HG03045 (cell line): ENCODE results near the gene TNXB.
A peak's percentile ranks its signal among the peaks of the same experiment; 100 is the strongest.
"Not testable (repeated sequence)": the region's sequence is repeated elsewhere in the genome, so short reads cannot be mapped to it uniquely, and the experiment has no call there.

Experiments
- ATAC-seq: cut with Tn5 transposase; IDR thresholded peaks from one replicate; pipeline ENCODE4 v1.9.1; 2021; ENCODE audit warnings: mild to moderate bottlenecking, moderate library complexity; ENCODE audit not compliant: unreplicated experiment

Gene TNXB

GRCh38 chr6:32109114-32109764 lies at the start of gene TNXB:
TSS of gene TNXB (minus strand) at chr6:32109338. CDS start at chr6:32098198, 11,140 bp downstream.
- ATAC-seq, result no peak

GRCh38 chr6:32158052-32158451 lies 48.9 kb upstream of the TNXB start:
- no peak for ATAC-seq

- no peak for ATAC-seq
Observed at GRCh38 chr6:32156891-32157290, 47.8 kb upstream of the TNXB start.

GRCh38 chr6:32154514-32155161 lies 45.5 kb upstream of the TNXB start:
- peak; percentile 63 for ATAC-seq

- peak; percentile 19 for ATAC-seq
Observed at GRCh38 chr6:32153564-32154513, 44.7 kb upstream of the TNXB start, which contains the start of gene PPT2. TSS of gene PPT2 (plus strand) at chr6:32154141. CDS start at chr6:32154595, 454 bp downstream.

- no peak for ATAC-seq
Observed at GRCh38 chr6:32152769-32153563, 43.8 kb upstream of the TNXB start.

- ATAC-seq, result no peak
Observed at GRCh38 chr6:32151863-32152768, 43.0 kb upstream of the TNXB start, which contains the start of gene PRRT1. TSS of gene PRRT1 (minus strand) at chr6:32151939. CDS start at chr6:32151827, 112 bp downstream.

GRCh38 chr6:32151181-32151862 lies 42.2 kb upstream of the TNXB start:
- ATAC-seq, result no peak

GRCh38 chr6:32149932-32150870 lies 41.1 kb upstream of the TNXB start:
- no peak for ATAC-seq

- ATAC-seq, result no peak
Observed at GRCh38 chr6:32149092-32149755, 40.1 kb upstream of the TNXB start.

GRCh38 chr6:32148289-32149091 lies 39.4 kb upstream of the TNXB start:
- ATAC-seq, result no peak

GRCh38 chr6:32147401-32148132 lies 38.4 kb upstream of the TNXB start:
- ATAC-seq, result no peak

- no peak for ATAC-seq
Observed at GRCh38 chr6:32146687-32147086, 37.5 kb upstream of the TNXB start.

GRCh38 chr6:32146287-32146686 lies 37.1 kb upstream of the TNXB start:
- no peak for ATAC-seq

GRCh38 chr6:32144238-32144637 lies 35.1 kb upstream of the TNXB start:
- not testable (repeated sequence) for ATAC-seq
